HEK293 (cell line): Measurements from ENCODE around the gene ACTR3C.
"Not testable (repeated sequence)": the region's sequence is repeated elsewhere in the genome, so short reads cannot be mapped to it uniquely, and the experiment has no call there.

ENCODE experiments used
- CTCF ChIA-PET: fragments of 350-600 bp; formaldehyde crosslinking; extraction: SDS; loops from one replicate; lab custom pipeline; 2021; ENCODE audit warnings: antibody characterized with exemption; lab: Yijun Ruan, JAX
- POLR2A ChIA-PET: fragments of 300-600 bp; formaldehyde crosslinking; extraction: SDS; loops from one replicate; lab custom pipeline; 2020; ENCODE audit warnings: antibody characterized with exemption, inconsistent platforms; lab: Yijun Ruan, JAX
- H3K27ac ChIP-seq: fragments of 200-500 bp; sonication (Bioruptor generic); 2 replicates; pipeline ENCODE4 v1.5.1; 2014; ENCODE audit warnings: low read depth, low read length, control low read depth, inconsistent platforms; ENCODE audit errors: extremely low read depth
- H3K36me3 ChIP-seq, 2 experiments: fragments of 200-500 bp in 1 of 2; sonication (Bioruptor generic) in 1 of 2; 1 replicate in 1 of 2; 2 replicates in 1 of 2; pipeline ENCODE4 v1.5.1; 2014 to 2017; ENCODE audit warnings: inconsistent platforms in 2 of 2, low read length in 2 of 2; ENCODE audit not compliant: control insufficient read depth in 2 of 2, insufficient read depth in 1 of 2
- H3K4me1 ChIP-seq: fragments of 200-500 bp; sonication (Bioruptor generic); 2 replicates; pipeline ENCODE4 v1.5.1; 2014; ENCODE audit warnings: mild to moderate bottlenecking, low read length, inconsistent platforms; ENCODE audit not compliant: control insufficient read depth, insufficient read depth
- H3K4me3 ChIP-seq: 2 replicates; pipeline ENCODE4 v1.5.1; 2011; ENCODE audit warnings: low read depth, mild to moderate bottlenecking, control low read depth, low read length, moderate library complexity
- H3K9me3 ChIP-seq: fragments of 200-500 bp; sonication (Bioruptor generic); 2 replicates; pipeline ENCODE4 v1.5.1; 2014; ENCODE audit warnings: low read depth, low read length, inconsistent platforms; ENCODE audit not compliant: control insufficient read depth, insufficient read depth
- CTCF ChIP-seq: fragments of 450-650 bp; formaldehyde crosslinking; IDR thresholded peaks from 2 replicates; pipeline ENCODE4 v1.5.1; 2016; ENCODE audit warnings: missing biosample characterization, missing genetic modification characterization
- EGR2 ChIP-seq: fragments of 450-650 bp; formaldehyde crosslinking; IDR thresholded peaks from 2 replicates; pipeline ENCODE4 v1.5.1; 2016; ENCODE audit warnings: low read depth, missing biosample characterization, missing genetic modification characterization
- PRDM10 ChIP-seq: fragments of 450-650 bp; formaldehyde crosslinking; IDR thresholded peaks from 2 replicates; pipeline ENCODE4 v1.5.1; 2016; ENCODE audit warnings: missing biosample characterization, missing genetic modification characterization
- ZBTB17 ChIP-seq: fragments of 450-650 bp; formaldehyde crosslinking; IDR thresholded peaks from 2 replicates; pipeline ENCODE4 v1.5.1; 2016; ENCODE audit warnings: missing biosample characterization, missing genetic modification characterization
- ZBTB20 ChIP-seq: fragments of 450-650 bp; formaldehyde crosslinking; IDR thresholded peaks from 2 replicates; pipeline ENCODE4 v1.5.1; 2016; ENCODE audit warnings: missing biosample characterization, missing genetic modification characterization
- ZBTB21 ChIP-seq: fragments of 450-650 bp; formaldehyde crosslinking; IDR thresholded peaks from 2 replicates; pipeline ENCODE4 v1.5.1; 2017; ENCODE audit warnings: missing biosample characterization, missing genetic modification characterization
- ZBTB26 ChIP-seq: fragments of 450-650 bp; formaldehyde crosslinking; optimal IDR thresholded peaks from 2 replicates; pipeline ENCODE3; 2016; ENCODE audit warnings: missing biosample characterization, mild to moderate bottlenecking, missing genetic modification characterization
- ZFHX2 ChIP-seq: fragments of 450-650 bp; formaldehyde crosslinking; conservative IDR thresholded peaks from 2 replicates; pipeline ENCODE4 v1.5.1; 2016; ENCODE audit warnings: missing biosample characterization, missing genetic modification characterization
- ZNF629 ChIP-seq: fragments of 450-650 bp; formaldehyde crosslinking; IDR thresholded peaks from 2 replicates; pipeline ENCODE4 v1.5.1; 2017; ENCODE audit warnings: missing biosample characterization, missing genetic modification characterization

The ACTR3C gene

GRCh38 chr7:150245208-150245607, 78.1 kb downstream of the ACTR3C start:
- H3K36me3 ChIP-seq, H3K4me3 ChIP-seq, CTCF ChIA-PET, H3K27ac ChIP-seq, H3K9me3 ChIP-seq, POLR2A ChIA-PET, H3K4me1 ChIP-seq: not testable (repeated sequence)

- CTCF ChIA-PET, H3K9me3 ChIP-seq, POLR2A ChIA-PET: not testable (repeated sequence)
These were observed 80.4 kb downstream of the ACTR3C start for GRCh38 chr7:150242935-150243334.

GRCh38 chr7:150225444-150225843, 97.9 kb downstream of the ACTR3C start:
- H3K36me3 ChIP-seq, POLR2A ChIA-PET: not testable (repeated sequence)
- CTCF ChIA-PET: interaction anchor here (0.6 kb wide), 1 partner anchor 416 kb away, joined by 3 read pairs; no protein-coding TSS in a partner anchor

More at GRCh38 chr7:150242935-150243334, 80.4 kb downstream of the ACTR3C start:
- not testable (repeated sequence) for H3K36me3 ChIP-seq, H3K4me3 ChIP-seq, H3K27ac ChIP-seq, H3K4me1 ChIP-seq

GRCh38 chr7:150222083-150222972, 101.0 kb downstream of the ACTR3C start:
- H3K36me3 ChIP-seq, CTCF ChIA-PET, H3K4me3 ChIP-seq, H3K27ac ChIP-seq, POLR2A ChIA-PET, H3K4me1 ChIP-seq, H3K9me3 ChIP-seq: not testable (repeated sequence)
- peak; percentile 43; the same call in 1 of the 2 replicates for TF ChIP-seq ZBTB21 (tag by site-specific recombination)
- TF ChIP-seq ZNF629 (tag by site-specific recombination): 0 out of 2 replicates have a peak, but pooled peaks have one; percentile 18

More at GRCh38 chr7:150225444-150225843, 97.9 kb downstream of the ACTR3C start:
- not testable (repeated sequence) for H3K27ac ChIP-seq, H3K4me3 ChIP-seq, H3K9me3 ChIP-seq, H3K4me1 ChIP-seq

- peak; percentile 70 for TF ChIP-seq ZBTB26 (tag by site-specific recombination)
- TF ChIP-seq PRDM10 (tag by site-specific recombination): peak; percentile 33; the same call in 1 of the 2 replicates
- peak; percentile 38; the same call in 1 of the 2 replicates for TF ChIP-seq ZBTB20 (tag by site-specific recombination)
- TF ChIP-seq ZBTB17 (tag by site-specific recombination): peak; percentile 42; the same call in 1 of the 2 replicates
- TF ChIP-seq EGR2: peak; percentile 21; the same call in 1 of the 2 replicates
- peak; percentile 52 for TF ChIP-seq CTCF (tag by site-specific recombination)
- peak; percentile 29; the same call in 1 of the 2 replicates for TF ChIP-seq ZFHX2 (tag by site-specific recombination)
- H3K27ac ChIP-seq, H3K4me1 ChIP-seq, H3K9me3 ChIP-seq, H3K4me3 ChIP-seq, H3K36me3 ChIP-seq, CTCF ChIA-PET, POLR2A ChIA-PET: not testable (repeated sequence)
These were observed 102.6 kb downstream of the ACTR3C start for GRCh38 chr7:150220673-150221181.
